IMR-90 (cell line): ENCODE data around the gene NFKBIZ. TPM values are rescaled to one million over a fixed set of nuclear protein-coding genes. Genes with fewer than 3 reads are reported as not detected.

ENCODE experiments used
- ATAC-seq: fragments of 200-7000 bp; cut with Tn5 transposase; 2 replicates; pipeline ENCODE4 v1.9.1; 2020; ENCODE audit warnings: low read depth, mild to moderate bottlenecking, moderate library complexity
- BruUV-seq: library from RNA; stranded (reverse); fragments of 400-500 nt; replicated peaks from 2 replicates; lab custom pipeline; 2021; lab: Mats Ljungman, UMichigan
- CTCF ChIA-PET: fragments of 300-600 bp; formaldehyde crosslinking; extraction: SDS; loops from one replicate; lab custom pipeline; 2021; ENCODE audit warnings: antibody characterized with exemption; lab: Yijun Ruan, JAX
- POLR2A ChIA-PET: fragments of 300-600 bp; sonication (Branson Sonifier 250); formaldehyde crosslinking; loops from one replicate; lab custom pipeline; 2022; ENCODE audit warnings: antibody characterized with exemption; ENCODE audit not compliant: unreplicated experiment; lab: Charles Lee
- DNase-seq: peaks from one replicate; pipeline ENCODE4 v3.0.0; 2013
- H2AFZ ChIP-seq: replicated peaks from 2 replicates; pipeline ENCODE3; 2013; ENCODE audit warnings: low read length, mild to moderate bottlenecking; ENCODE audit not compliant: poor library complexity
- H2AK5ac ChIP-seq: 2 replicates; pipeline ENCODE4 v1.6.1; 2013; ENCODE audit warnings: low read depth, low read length, inconsistent platforms
- H2AK9ac ChIP-seq: replicated peaks from 2 replicates; pipeline ENCODE3; 2013; ENCODE audit warnings: mild to moderate bottlenecking, low read depth, low read length, moderate library complexity; ENCODE audit not compliant: poor library complexity
- H2BK120ac ChIP-seq: 2 replicates; pipeline ENCODE4 v1.6.1; 2013; ENCODE audit warnings: low read depth, low read length, inconsistent platforms
- H2BK15ac ChIP-seq: 3 replicates; pipeline ENCODE4 v1.6.1; 2013; ENCODE audit warnings: low read depth, low read length, inconsistent platforms
- H2BK20ac ChIP-seq: 2 replicates; pipeline ENCODE4 v1.6.1; 2013; ENCODE audit warnings: low read depth, mild to moderate bottlenecking, inconsistent platforms, low read length, moderate library complexity
- H2BK5ac ChIP-seq: 2 replicates; pipeline ENCODE4 v1.6.1; 2013; ENCODE audit warnings: mild to moderate bottlenecking, low read depth, low read length, inconsistent platforms; ENCODE audit not compliant: poor library complexity, severe bottlenecking
- H3K14ac ChIP-seq: replicated peaks from 2 replicates; pipeline ENCODE4 v1.6.1; 2013; ENCODE audit warnings: low read depth, low read length, inconsistent platforms
- H3K18ac ChIP-seq: 2 replicates; pipeline ENCODE4 v1.6.1; 2013; ENCODE audit warnings: low read depth, low read length, control low read depth
- H3K23ac ChIP-seq: 2 replicates; pipeline ENCODE4 v1.6.1; 2013; ENCODE audit warnings: low read depth, low read length, inconsistent platforms
- H3K27ac ChIP-seq: 2 replicates; pipeline ENCODE4 v1.5.1; 2013; ENCODE audit warnings: mild to moderate bottlenecking, control low read depth, low read length; ENCODE audit not compliant: insufficient read depth
- H3K27me3 ChIP-seq: 2 replicates; pipeline ENCODE4 v1.6.1; 2013; ENCODE audit warnings: low read length; ENCODE audit not compliant: control insufficient read depth, insufficient read depth
- H3K36me3 ChIP-seq: 2 replicates; pipeline ENCODE4 v1.6.1; 2013; ENCODE audit warnings: low read length, mixed read lengths; ENCODE audit not compliant: control insufficient read depth, insufficient read depth
- H3K4ac ChIP-seq: 2 replicates; pipeline ENCODE4 v1.6.1; 2013; ENCODE audit warnings: low read depth, low read length, inconsistent platforms
- H3K4me1 ChIP-seq: 2 replicates; pipeline ENCODE4 v1.6.1; 2013; ENCODE audit warnings: low read length, mixed read lengths; ENCODE audit not compliant: control insufficient read depth, insufficient read depth
- H3K4me2 ChIP-seq: 2 replicates; pipeline ENCODE4 v1.6.1; 2013; ENCODE audit warnings: low read depth, mild to moderate bottlenecking, control low read depth, low read length, moderate library complexity
- H3K4me3 ChIP-seq: 2 replicates; pipeline ENCODE4 v1.5.1; 2013; ENCODE audit warnings: low read depth, mild to moderate bottlenecking, control low read depth, low read length, moderate library complexity; ENCODE audit not compliant: insufficient read depth
- H3K56ac ChIP-seq: 2 replicates; pipeline ENCODE4 v1.6.1; 2013; ENCODE audit warnings: low read length, inconsistent platforms; ENCODE audit not compliant: insufficient read depth; ENCODE audit errors: extremely low read depth
- H3K79me1 ChIP-seq, 2 experiments: 2 replicates each; pipeline ENCODE4 v1.6.1; 2013; ENCODE audit warnings: low read length in 2 of 2, inconsistent platforms in 1 of 2, low read depth in 1 of 2
- H3K9ac ChIP-seq: 2 replicates; pipeline ENCODE4 v1.6.1; 2013; ENCODE audit warnings: low read depth, low read length, control low read depth
- H3K9me1 ChIP-seq: 2 replicates; pipeline ENCODE4 v1.6.1; 2013; ENCODE audit warnings: low read length, inconsistent platforms; ENCODE audit not compliant: insufficient read depth
- H3K9me3 ChIP-seq: 2 replicates; pipeline ENCODE4 v1.6.1; 2013; ENCODE audit warnings: low read length; ENCODE audit not compliant: control insufficient read depth, insufficient read depth
- H4K20me1 ChIP-seq: 2 replicates; pipeline ENCODE4 v1.6.1; 2013; ENCODE audit warnings: low read length, inconsistent platforms; ENCODE audit not compliant: insufficient read depth
- H4K5ac ChIP-seq: 2 replicates; pipeline ENCODE4 v1.6.1; 2013; ENCODE audit warnings: mild to moderate bottlenecking, low read depth, low read length, control low read depth
- H4K8ac ChIP-seq, 2 experiments: 2 replicates each; pipeline ENCODE4 v1.6.1; 2013; ENCODE audit warnings: low read depth in 2 of 2, low read length in 2 of 2, control low read depth in 1 of 2, inconsistent platforms in 1 of 2
- H4K91ac ChIP-seq: 2 replicates; pipeline ENCODE4 v1.6.1; 2013; ENCODE audit warnings: low read depth, low read length, inconsistent platforms; ENCODE audit not compliant: insufficient read depth
- BHLHE40 ChIP-seq: fragments of 150-350 bp; IDR thresholded peaks from 2 replicates; pipeline ENCODE4 v1.6.1; 2016; ENCODE audit warnings: mild to moderate bottlenecking, low read depth, low read length
- CEBPB ChIP-seq: IDR thresholded peaks from 2 replicates; pipeline ENCODE4 v1.6.1; 2012; ENCODE audit warnings: low read depth, low read length, improper control_type of control experiment
- CHD1 ChIP-seq: IDR thresholded peaks from 2 replicates; pipeline ENCODE4 v1.6.1; 2012; ENCODE audit warnings: low read depth, low read length, improper control_type of control experiment
- FOS ChIP-seq: fragments of 150-350 bp; IDR thresholded peaks from 2 replicates; pipeline ENCODE4 v1.6.1; 2016; ENCODE audit warnings: low read depth, low read length
- MAFK ChIP-seq: IDR thresholded peaks from 2 replicates; pipeline ENCODE4 v1.6.1; 2012; ENCODE audit warnings: low read depth, low read length, improper control_type of control experiment
- MXI1 ChIP-seq: IDR thresholded peaks from 2 replicates; pipeline ENCODE4 v1.6.1; 2012; ENCODE audit warnings: low read depth, mild to moderate bottlenecking, low read length, moderate library complexity, borderline replicate concordance
- NFE2L2 ChIP-seq: fragments of 150-350 bp; IDR thresholded peaks from 2 replicates; pipeline ENCODE4 v1.6.1; 2016; ENCODE audit warnings: low read depth, mild to moderate bottlenecking, low read length
- POLR2A ChIP-seq: IDR thresholded peaks from 2 replicates; pipeline ENCODE4 v1.6.1; 2012; ENCODE audit warnings: mild to moderate bottlenecking, low read depth, low read length
- RAD21 ChIP-seq: IDR thresholded peaks from 2 replicates; pipeline ENCODE4 v1.6.1; 2012; ENCODE audit warnings: low read length, improper control_type of control experiment
- RCOR1 ChIP-seq: IDR thresholded peaks from 2 replicates; pipeline ENCODE4 v1.6.1; 2012; ENCODE audit warnings: mild to moderate bottlenecking, low read length, improper control_type of control experiment; ENCODE audit not compliant: insufficient replicate concordance
- RFX5 ChIP-seq: IDR thresholded peaks from 2 replicates; pipeline ENCODE4 v1.8.0; 2012; ENCODE audit warnings: low read depth, mild to moderate bottlenecking, low read length, moderate library complexity
- SMC3 ChIP-seq: fragments of 150-350 bp; IDR thresholded peaks from 2 replicates; pipeline ENCODE4 v1.6.1; 2016; ENCODE audit warnings: low read depth, mild to moderate bottlenecking, antibody characterized with exemption, low read length, moderate library complexity
- WGBS, 2 experiments: methylation state at CpG; one replicate each; pipeline versions ENCODE4 v1.1.5 to v1.1.7; 2013; ENCODE audit warnings: missing lambda C conversion rate in 2 of 2; ENCODE audit not compliant: insufficient read length in 1 of 2; ENCODE audit errors: extremely low coverage in 2 of 2; 5-methylcytosine and 5-hydroxymethylcytosine counted together
- dilution Hi-C: fragments of 300-500 bp; cut with HindIII; formaldehyde crosslinking; loops from one replicate; pipeline ENCODE4 v1.14.3; 2018; ENCODE audit warnings: low sequenced_read_pairs; ENCODE audit not compliant: unreplicated experiment
- in situ Hi-C: fragments of 300-500 bp; cut with MboI; formaldehyde crosslinking; loops from 3 replicates; pipeline ENCODE4 v1.14.3; 2019; ENCODE audit warnings: low sequenced_read_pairs, inconsistent platforms, mixed read lengths
- intact Hi-C: fragments of 100-400 bp; cut with micrococcal nuclease; formaldehyde crosslinking; loops from 2 replicates; pipeline ENCODE4 v1.10.0; 2022
- polyA plus RNA-seq, 3 experiments: library from polyadenylated mRNA; depleted of rRNA; stranded (reverse); fragments of >200 nt; gene quantifications; 2 replicates each; pipeline ENCODE4 v1.2.3, GENCODE V29; 2012; ENCODE audit warnings: low replicate concordance in 1 of 3
- total RNA-seq: library from RNA; depleted of rRNA; stranded (reverse); fragments of >200 nt; gene quantifications from 2 replicates; pipeline ENCODE4 v1.2.3, GENCODE V29; 2012
- TF ChIP-seq, protein P1 (sequence below): conservative IDR thresholded peaks from 2 replicates; pipeline ENCODE4 v1.5.1; 2012; ENCODE audit warnings: mild to moderate bottlenecking, low read depth, low read length, improper control_type of control experiment
- TF ChIP-seq, protein P2 (sequence below): fragments of 150-350 bp; IDR thresholded peaks from 2 replicates; pipeline ENCODE4 v1.6.1; 2016; ENCODE audit warnings: low read depth, mild to moderate bottlenecking, low read length, moderate library complexity, borderline replicate concordance
- TF ChIP-seq, protein P3 (sequence below): fragments of 150-350 bp; IDR thresholded peaks from 2 replicates; pipeline ENCODE4 v1.6.1; 2017; ENCODE audit warnings: mild to moderate bottlenecking, antibody characterized with exemption, low read length, low read depth

NFKBIZ gene
- total and polyA plus RNA-seq, 2 of the 4 experiments (the other 2 are of a cell fraction), result 35.0 to 40.9 TPM

DNA sequence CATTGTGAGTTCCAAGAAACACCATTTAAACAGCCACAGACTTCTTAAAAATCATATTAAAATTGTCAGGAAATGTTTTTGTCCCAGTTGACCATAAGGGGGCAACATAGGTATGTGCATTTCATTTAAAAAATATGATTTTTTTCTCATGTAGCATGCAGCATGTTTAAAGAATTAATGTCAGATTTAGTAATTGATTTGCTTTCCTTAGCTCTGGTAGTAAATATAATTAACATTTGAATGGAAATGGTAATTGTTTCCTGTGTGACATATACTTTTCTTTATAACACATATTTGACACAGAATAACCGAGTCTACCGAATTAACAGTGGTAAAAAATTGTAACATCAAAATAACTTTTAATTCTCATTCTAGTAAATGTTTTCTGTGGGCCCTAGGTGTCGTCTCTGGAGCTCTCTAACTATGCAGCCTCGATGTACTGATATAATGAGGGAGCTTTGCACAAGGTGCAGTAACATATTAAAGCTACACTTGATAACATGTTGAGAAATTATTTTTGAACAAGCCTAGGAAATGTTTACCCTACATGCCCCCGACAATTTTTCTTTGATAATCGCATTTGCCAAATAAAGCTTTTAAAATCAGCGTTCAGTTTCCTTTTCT lies 35.4 kb upstream of the NFKBIZ start:
- BruUV-seq, result no TSS peak
- no peak overlapping the region for H2AK5ac ChIP-seq
- no peak overlapping the region for H3K56ac ChIP-seq
- H3K79me1 ChIP-seq, result peaks cover 4 to 12% of the 10 kb centered on the region in 2 experiments; a peak in 3 of 4 replicates
- H4K8ac ChIP-seq, result no peak overlapping the region
- H3K18ac ChIP-seq, result no peak overlapping the region
- H3K4ac ChIP-seq, result no peak overlapping the region
- no peak overlapping the region for H2BK120ac ChIP-seq
- CTCF ChIA-PET, result interaction anchor here (0.8 to 1.4 kb wide), 6 partner anchors 11 to 415 kb away, joined by 3 to 13 read pairs (median 5); no protein-coding TSS in a partner anchor
- H4K5ac ChIP-seq, result no peak overlapping the region
- peak; percentile 54 for DNase-seq
- H3K9me3 ChIP-seq, result no peaks in the 10 kb centered on the region
- no peak overlapping the region for H3K4me3 ChIP-seq
- H3K14ac ChIP-seq, result no peak overlapping the region
- no peak overlapping the region for H2BK15ac ChIP-seq
- no peak overlapping the region for H2AK9ac ChIP-seq
- WGBS, 2 experiments, result no CpG with 5 or more reads among the region's 7 CpGs
- no peak overlapping the region for H2AFZ ChIP-seq
- no peak overlapping the region for H4K91ac ChIP-seq
- POLR2A ChIA-PET, result no interaction called here
- no peaks in the 10 kb centered on the region for H3K27me3 ChIP-seq
- H2BK5ac ChIP-seq, result no peak overlapping the region
- no peak overlapping the region for H3K23ac ChIP-seq
- no peak overlapping the region for H3K9ac ChIP-seq
- intact Hi-C loops (loop anchor here (1.0 to 5.0 kb wide), 3 partner anchors 38 to 719 kb away; no protein-coding TSS in a partner anchor), dilution Hi-C loops (no loop called here), in situ Hi-C loops (loop anchor here (5.0 kb wide), 1 partner anchor 413 kb away; no protein-coding TSS in a partner anchor)
- H3K4me2 ChIP-seq, result no peak overlapping the region
- H2BK20ac ChIP-seq, result no peak overlapping the region
- ATAC-seq, result peak; percentile 62; the same call in 1 of the 2 replicates
- no peaks in the 10 kb centered on the region for H3K9me1 ChIP-seq
- H4K20me1 ChIP-seq, result no peaks in the 10 kb centered on the region
- no peak overlapping the region for H3K27ac ChIP-seq
- peaks cover 2% of the 10 kb centered on the region; the same call in 1 of the 2 replicates for H3K4me1 ChIP-seq
- H3K36me3 ChIP-seq, result peaks cover 4% of the 10 kb centered on the region
- TF ChIP-seq POLR2A, result no peak
- peak; percentile 74 for TF ChIP-seq SMC3
- TF ChIP-seq FOS, result no peak
- TF ChIP-seq BHLHE40, result no peak
- TF ChIP-seq RAD21, result peak; percentile 85
- no peak for TF ChIP-seq RCOR1
- no peak for TF ChIP-seq RFX5
- TF ChIP-seq, protein P1, sequence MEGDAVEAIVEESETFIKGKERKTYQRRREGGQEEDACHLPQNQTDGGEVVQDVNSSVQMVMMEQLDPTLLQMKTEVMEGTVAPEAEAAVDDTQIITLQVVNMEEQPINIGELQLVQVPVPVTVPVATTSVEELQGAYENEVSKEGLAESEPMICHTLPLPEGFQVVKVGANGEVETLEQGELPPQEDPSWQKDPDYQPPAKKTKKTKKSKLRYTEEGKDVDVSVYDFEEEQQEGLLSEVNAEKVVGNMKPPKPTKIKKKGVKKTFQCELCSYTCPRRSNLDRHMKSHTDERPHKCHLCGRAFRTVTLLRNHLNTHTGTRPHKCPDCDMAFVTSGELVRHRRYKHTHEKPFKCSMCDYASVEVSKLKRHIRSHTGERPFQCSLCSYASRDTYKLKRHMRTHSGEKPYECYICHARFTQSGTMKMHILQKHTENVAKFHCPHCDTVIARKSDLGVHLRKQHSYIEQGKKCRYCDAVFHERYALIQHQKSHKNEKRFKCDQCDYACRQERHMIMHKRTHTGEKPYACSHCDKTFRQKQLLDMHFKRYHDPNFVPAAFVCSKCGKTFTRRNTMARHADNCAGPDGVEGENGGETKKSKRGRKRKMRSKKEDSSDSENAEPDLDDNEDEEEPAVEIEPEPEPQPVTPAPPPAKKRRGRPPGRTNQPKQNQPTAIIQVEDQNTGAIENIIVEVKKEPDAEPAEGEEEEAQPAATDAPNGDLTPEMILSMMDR, result peak; percentile 68
- no peak for TF ChIP-seq MAFK
- TF ChIP-seq CHD1, result no peak
- TF ChIP-seq, protein P2, sequence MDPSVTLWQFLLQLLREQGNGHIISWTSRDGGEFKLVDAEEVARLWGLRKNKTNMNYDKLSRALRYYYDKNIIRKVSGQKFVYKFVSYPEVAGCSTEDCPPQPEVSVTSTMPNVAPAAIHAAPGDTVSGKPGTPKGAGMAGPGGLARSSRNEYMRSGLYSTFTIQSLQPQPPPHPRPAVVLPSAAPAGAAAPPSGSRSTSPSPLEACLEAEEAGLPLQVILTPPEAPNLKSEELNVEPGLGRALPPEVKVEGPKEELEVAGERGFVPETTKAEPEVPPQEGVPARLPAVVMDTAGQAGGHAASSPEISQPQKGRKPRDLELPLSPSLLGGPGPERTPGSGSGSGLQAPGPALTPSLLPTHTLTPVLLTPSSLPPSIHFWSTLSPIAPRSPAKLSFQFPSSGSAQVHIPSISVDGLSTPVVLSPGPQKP, result no peak
- TF ChIP-seq, protein P3, sequence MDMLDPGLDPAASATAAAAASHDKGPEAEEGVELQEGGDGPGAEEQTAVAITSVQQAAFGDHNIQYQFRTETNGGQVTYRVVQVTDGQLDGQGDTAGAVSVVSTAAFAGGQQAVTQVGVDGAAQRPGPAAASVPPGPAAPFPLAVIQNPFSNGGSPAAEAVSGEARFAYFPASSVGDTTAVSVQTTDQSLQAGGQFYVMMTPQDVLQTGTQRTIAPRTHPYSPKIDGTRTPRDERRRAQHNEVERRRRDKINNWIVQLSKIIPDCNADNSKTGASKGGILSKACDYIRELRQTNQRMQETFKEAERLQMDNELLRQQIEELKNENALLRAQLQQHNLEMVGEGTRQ, result no peak
- no peak for TF ChIP-seq CEBPB
- TF ChIP-seq MXI1, result no peak
- no peak for TF ChIP-seq NFE2L2
